GM12874 (cell line): ENCODE data around the gene PTPN6.

ENCODE experiments used
- TF ChIP-seq, protein P1 (sequence below): IDR thresholded peaks from 2 replicates; pipeline ENCODE4 v1.5.1; 2011; ENCODE audit warnings: low read depth, mild to moderate bottlenecking, control low read depth, low read length, moderate library complexity; ENCODE audit not compliant: insufficient read depth

The PTPN6 gene

DNA sequence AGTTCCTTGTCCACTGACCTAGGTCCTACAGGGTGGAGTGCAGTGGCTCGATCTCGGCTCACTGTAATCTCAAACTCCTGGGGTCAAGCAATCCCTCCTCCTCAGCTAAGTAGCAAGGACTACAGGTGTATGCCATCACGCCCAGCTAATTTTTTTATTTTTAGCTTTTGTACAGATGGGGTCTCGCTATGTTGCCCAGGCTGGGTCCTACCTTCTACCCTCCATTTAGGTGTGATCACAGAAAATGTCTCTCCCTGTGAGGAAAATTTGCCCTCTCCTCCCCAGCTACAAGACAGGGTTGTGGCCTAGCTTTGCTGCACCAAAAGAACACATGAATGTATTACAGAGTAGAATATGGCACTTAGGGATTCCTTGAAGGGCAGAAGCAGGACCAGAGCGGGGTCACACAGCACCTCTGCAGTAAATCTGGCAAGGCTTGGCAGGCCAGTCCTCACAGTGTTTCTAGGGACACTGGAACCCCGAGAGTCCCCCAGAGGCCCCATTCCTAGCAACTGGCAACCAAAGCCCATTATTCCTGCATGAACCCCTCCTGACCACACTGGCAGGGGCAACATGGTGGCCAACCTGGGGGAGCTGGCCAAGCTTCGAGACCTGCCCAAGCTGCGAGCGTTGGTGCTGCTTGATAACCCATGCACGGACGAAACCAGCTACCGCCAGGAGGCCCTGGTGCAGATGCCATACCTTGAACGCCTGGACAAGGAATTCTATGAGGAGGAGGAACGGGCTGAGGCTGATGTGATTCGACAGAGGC is 38.8 kb upstream of the PTPN6 start:
- TF ChIP-seq, protein P1, sequence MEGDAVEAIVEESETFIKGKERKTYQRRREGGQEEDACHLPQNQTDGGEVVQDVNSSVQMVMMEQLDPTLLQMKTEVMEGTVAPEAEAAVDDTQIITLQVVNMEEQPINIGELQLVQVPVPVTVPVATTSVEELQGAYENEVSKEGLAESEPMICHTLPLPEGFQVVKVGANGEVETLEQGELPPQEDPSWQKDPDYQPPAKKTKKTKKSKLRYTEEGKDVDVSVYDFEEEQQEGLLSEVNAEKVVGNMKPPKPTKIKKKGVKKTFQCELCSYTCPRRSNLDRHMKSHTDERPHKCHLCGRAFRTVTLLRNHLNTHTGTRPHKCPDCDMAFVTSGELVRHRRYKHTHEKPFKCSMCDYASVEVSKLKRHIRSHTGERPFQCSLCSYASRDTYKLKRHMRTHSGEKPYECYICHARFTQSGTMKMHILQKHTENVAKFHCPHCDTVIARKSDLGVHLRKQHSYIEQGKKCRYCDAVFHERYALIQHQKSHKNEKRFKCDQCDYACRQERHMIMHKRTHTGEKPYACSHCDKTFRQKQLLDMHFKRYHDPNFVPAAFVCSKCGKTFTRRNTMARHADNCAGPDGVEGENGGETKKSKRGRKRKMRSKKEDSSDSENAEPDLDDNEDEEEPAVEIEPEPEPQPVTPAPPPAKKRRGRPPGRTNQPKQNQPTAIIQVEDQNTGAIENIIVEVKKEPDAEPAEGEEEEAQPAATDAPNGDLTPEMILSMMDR, result no peak

DNA sequence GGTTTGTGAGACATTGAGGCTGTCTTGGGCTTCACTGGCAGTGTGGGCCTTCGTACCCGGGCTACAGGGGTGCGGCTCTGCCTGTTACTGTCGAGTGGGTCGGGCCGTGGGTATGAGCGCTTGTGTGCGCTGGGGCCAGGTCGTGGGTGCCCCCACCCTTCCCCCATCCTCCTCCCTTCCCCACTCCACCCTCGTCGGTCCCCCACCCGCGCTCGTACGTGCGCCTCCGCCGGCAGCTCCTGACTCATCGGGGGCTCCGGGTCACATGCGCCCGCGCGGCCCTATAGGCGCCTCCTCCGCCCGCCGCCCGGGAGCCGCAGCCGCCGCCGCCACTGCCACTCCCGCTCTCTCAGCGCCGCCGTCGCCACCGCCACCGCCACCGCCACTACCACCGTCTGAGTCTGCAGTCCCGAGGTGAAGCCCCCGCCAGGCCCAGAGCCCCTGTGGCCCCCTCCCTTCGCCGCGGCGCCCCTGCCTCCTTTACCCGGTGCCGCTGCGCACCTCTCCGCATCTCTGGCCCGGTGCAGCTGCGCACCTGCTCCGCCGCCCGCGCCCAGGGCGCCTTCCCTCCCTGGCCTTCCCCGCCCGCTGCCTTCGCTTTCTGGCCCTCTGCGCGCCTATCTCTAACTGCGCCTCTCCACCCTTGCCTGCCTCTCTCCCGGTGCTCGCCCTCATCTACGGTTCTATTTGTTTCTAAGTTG is 36.8 kb upstream of the PTPN6 start, which contains the start of gene ENO2:
TSS of gene ENO2 (plus strand) at position 335 of the 701 bp plus-strand sequence. CDS start 1,253 bp downstream, outside the sequence.
- TF ChIP-seq, protein P1, result no peak

DNA sequence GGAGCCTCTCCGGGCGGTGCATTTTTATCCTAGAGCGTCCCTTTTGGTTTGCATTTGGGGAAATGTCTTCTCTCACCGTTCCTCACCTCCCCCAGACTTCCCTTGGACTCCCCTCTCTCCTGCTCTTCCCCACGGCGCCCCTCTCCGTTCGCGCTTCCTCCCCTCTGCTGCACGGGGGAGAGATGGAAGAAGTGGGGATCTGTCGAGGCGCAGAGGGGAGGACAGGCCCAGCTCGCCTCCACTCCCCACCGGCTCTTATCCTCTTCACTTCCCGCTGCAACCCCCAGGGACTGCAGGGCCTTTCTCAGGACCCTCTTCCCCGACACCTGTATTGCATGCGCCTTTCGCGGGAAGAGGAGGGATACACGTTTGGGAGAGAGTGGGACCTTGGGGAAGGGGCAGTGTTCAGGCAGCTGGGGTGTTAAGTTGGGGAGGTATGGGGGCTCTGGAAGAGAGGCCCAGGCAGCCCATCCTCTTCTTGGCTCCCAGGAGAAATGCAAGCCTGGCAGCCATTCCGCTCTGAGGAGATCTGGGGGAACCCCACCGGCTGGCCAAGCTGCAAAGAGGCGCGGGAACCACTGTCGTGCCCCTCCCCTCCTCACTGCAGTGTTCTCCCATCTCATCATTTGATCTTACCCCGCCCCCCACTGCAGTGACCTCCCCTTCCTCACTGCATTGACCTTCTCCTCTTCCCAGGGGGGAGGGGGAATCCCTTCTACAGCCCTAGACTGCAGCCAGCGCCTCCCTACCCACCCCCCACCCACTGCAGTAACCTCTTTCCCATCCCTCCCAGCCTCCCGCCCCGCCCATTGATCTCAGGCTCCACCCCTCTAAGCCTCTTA is 36.0 kb upstream of the PTPN6 start:
- TF ChIP-seq, protein P1, result no peak

DNA sequence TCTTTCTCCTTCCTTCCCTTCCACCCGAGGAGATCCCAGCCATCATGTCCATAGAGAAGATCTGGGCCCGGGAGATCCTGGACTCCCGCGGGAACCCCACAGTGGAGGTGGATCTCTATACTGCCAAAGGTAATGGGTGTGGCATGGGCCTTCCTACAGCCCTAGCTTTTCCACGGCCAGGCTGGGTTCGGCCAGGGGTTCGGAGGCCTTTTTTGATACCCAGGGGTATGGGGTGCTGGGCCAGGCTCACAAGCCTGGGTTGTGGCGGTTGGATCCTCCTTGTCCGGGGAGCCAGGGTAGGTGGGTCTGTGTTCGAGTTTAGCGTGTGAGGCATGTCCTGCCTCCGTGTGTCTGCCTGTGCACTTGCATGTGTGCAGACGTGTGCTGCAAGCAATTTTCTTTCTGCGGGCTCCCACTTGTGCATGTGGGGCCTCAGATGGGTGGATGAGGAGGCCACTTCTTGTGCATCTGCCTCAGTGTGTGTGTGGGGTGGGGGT is 35.3 kb upstream of the PTPN6 start:
- TF ChIP-seq, protein P1, result no peak

DNA sequence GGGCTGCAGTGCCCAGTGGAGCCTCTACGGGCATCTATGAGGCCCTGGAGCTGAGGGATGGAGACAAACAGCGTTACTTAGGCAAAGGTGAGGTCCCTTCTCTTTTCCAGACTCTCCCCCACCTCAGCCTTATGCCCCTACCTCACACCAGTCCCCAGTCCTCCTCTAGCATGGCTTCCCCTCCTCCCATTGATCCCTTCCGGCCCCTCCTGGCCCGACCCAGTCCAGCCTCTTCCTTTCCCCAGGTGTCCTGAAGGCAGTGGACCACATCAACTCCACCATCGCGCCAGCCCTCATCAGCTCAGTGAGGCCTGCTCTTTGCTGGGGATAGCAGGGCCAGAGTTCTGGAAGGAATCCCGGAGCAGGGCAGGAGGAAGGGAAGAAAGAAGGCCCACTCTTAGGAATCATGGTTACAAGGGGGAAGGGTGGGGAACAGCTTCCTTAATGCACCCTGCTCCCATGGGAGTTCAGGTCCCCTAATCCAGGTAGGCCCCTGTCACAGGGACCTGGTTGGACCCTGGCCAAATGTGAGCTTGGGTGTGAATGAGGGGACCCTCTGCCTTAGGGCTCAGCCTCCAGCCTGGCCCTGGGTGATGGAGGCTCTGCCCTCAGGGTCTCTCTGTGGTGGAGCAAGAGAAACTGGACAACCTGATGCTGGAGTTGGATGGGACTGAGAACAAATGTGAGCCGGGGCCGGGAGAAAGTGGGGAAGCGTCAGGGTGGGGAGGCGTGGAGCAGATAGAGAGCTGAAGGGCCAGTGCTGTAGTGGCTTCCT is 34.5 kb upstream of the PTPN6 start:
- TF ChIP-seq, protein P1, result no peak

DNA sequence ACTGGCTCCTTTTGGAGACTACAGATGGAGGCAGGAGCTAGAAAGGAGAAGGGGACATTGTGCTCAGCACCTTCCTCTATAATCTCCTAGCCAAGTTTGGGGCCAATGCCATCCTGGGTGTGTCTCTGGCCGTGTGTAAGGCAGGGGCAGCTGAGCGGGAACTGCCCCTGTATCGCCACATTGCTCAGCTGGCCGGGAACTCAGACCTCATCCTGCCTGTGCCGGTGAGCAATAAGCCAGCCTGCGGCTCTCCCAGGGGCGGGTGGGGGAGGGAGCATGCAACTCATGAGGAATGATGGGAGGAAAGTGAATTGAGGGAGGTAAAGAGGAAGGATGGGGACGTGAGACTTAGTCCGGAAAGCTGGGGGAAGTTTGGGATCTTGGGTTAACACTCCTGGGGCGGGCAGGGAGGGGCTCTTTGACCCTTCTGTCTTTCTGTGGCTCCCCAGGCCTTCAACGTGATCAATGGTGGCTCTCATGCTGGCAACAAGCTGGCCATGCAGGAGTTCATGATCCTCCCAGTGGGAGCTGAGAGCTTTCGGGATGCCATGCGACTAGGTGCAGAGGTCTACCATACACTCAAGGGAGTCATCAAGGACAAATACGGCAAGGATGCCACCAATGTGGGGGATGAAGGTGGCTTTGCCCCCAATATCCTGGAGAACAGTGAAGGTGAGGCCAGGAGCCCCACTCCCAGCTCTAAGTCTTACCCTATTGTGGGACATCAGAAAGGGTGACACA is 33.5 kb upstream of the PTPN6 start:
- TF ChIP-seq, protein P1, result no peak
